ENCODE results near the gene EXOC6B. TPM values are rescaled to one million over a fixed set of nuclear protein-coding genes. Genes with fewer than 3 reads are reported as not detected.

Gene EXOC6B
- total RNA-seq, 1 donor = 24.6 TPM

DNA sequence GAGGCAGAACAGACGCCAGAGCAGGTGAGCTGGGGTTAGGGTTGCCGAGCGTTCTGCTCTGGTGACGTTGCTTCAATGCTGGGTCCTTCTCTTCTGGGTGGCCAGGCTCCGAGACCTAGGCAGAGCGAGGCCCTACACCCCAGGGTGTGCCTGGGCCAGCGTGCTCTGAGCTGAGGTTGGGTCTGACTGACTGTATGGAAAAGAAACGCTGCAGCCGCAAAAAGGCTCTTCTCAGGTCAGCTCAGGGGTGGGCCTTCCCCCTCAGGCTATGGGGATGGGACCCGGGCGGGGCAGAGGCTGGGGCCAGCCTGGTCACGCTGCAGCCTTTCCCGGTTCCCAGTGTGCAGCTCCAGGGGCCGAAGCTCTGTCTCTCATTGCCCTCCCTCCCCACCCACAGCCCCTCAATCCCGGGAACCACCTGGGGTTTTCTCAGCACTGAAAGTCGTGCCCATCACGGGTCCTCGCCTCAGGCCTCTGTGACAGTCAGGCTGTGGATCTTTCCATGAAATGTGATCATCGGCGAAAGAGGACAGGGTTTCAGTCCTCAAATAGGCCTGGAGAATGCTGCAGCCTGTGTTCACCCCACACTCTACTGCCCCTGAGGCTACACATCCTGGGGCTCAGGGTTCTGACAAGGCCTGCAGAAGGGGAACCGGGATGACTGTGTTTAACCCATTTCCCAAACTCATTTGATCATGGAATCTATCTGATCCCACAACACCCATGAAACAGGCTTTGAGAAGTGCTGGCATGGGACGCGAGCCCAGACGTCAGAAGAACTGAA lies 697.6 kb downstream of the EXOC6B start:
- H4K20me1 ChIP-seq (ENCODE audit: insufficient read depth, low read length) = no peaks in the 10 kb centered on the region
- H3K27me3 ChIP-seq (ENCODE audit: insufficient read depth, low read length) = peaks cover 38% of the 10 kb centered on the region

DNA sequence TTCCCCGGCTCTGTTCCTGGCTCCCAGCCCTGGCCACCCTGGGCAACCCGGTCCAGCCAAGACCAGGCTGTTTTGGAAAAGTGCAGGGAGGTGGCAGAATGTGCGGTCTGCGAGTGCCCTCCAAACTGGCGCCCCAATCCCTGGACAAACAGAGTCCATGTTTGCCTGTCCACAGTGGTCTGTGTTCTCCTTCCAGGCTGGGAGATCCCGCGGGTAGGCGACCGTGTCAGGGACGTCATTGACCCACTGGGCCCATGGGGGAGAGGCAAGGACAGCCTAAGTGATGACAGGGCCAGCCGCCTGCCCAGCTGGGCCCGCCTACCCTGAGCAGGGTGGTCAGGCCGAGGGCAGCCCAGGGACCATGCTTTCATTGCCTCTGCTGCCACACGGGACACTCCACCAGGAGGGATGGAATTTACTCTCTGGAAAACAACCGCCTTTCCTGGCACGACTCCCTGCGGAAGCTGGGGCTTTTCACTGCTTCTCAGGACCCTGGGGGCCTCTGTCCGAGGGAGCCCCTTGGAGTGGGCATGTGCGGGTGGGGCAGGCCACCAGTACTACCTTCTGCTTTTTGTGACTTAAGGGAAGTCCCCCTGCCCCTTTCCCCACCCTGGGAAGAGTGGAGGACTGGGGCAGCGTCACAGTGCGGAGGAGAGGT lies 698.3 kb downstream of the EXOC6B start:
- Histone ChIP-seq H3K27me3 (ENCODE audit: insufficient read depth, low read length) (peaks cover 45% of the 10 kb centered on the region), H3K4me1 (ENCODE audit: insufficient read depth, low read length) (no peaks in the 10 kb centered on the region), H3K36me3 (ENCODE audit: insufficient read depth, low read length) (no peaks in the 10 kb centered on the region), H3K79me2 (ENCODE audit: insufficient read depth, low read length) (no peaks in the 10 kb centered on the region), H3K9me3 (ENCODE audit: low read depth, low read length) (no peaks in the 10 kb centered on the region), H3K27ac (ENCODE audit: low read depth, low read length) (no peak overlapping the region), H3K4me2 (ENCODE audit: insufficient read depth, low read length) (no peak overlapping the region), H4K20me1 (ENCODE audit: insufficient read depth, low read length) (no peaks in the 10 kb centered on the region), H2AFZ (ENCODE audit: low read length) (no peak overlapping the region), H3K4me3 (ENCODE audit: insufficient read depth, low read length) (no peak overlapping the region)
- TF ChIP-seq, protein P1, sequence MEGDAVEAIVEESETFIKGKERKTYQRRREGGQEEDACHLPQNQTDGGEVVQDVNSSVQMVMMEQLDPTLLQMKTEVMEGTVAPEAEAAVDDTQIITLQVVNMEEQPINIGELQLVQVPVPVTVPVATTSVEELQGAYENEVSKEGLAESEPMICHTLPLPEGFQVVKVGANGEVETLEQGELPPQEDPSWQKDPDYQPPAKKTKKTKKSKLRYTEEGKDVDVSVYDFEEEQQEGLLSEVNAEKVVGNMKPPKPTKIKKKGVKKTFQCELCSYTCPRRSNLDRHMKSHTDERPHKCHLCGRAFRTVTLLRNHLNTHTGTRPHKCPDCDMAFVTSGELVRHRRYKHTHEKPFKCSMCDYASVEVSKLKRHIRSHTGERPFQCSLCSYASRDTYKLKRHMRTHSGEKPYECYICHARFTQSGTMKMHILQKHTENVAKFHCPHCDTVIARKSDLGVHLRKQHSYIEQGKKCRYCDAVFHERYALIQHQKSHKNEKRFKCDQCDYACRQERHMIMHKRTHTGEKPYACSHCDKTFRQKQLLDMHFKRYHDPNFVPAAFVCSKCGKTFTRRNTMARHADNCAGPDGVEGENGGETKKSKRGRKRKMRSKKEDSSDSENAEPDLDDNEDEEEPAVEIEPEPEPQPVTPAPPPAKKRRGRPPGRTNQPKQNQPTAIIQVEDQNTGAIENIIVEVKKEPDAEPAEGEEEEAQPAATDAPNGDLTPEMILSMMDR (IDR thresholded peaks at IDR 0.05; ENCODE audit: extremely low read depth, low read depth, low read length) = no peak
- peak; percentile 74 for DNase-seq (ENCODE audit: insufficient read length, low spot score, missing footprints)

More for the DNA sequence above, 697.6 kb downstream of the EXOC6B start:
- H3K79me2 ChIP-seq (ENCODE audit: insufficient read depth, low read length) = no peaks in the 10 kb centered on the region
- no peaks in the 10 kb centered on the region for H3K36me3 ChIP-seq (ENCODE audit: insufficient read depth, low read length)
- H3K4me3 ChIP-seq (ENCODE audit: insufficient read depth, low read length) = no peak overlapping the region
- no peaks in the 10 kb centered on the region for H3K9me3 ChIP-seq (ENCODE audit: low read depth, low read length)
- DNase-seq (ENCODE audit: insufficient read length, low spot score, missing footprints) = peak; percentile 66
- no peak overlapping the region for H3K27ac ChIP-seq (ENCODE audit: low read depth, low read length)
- no peak overlapping the region for H3K4me2 ChIP-seq (ENCODE audit: insufficient read depth, low read length)
- H2AFZ ChIP-seq (ENCODE audit: low read length) = no peak overlapping the region
- H3K4me1 ChIP-seq (ENCODE audit: insufficient read depth, low read length) = no peaks in the 10 kb centered on the region
- TF ChIP-seq, protein P1 (IDR thresholded peaks at IDR 0.05; ENCODE audit: extremely low read depth, low read depth, low read length) = no peak

- Histone ChIP-seq H3K36me3 (ENCODE audit: insufficient read depth, low read length) (no peaks in the 10 kb centered on the region), H4K20me1 (ENCODE audit: insufficient read depth, low read length) (no peaks in the 10 kb centered on the region), H2AFZ (ENCODE audit: low read length) (no peak overlapping the region), H3K9me3 (ENCODE audit: low read depth, low read length) (no peaks in the 10 kb centered on the region), H3K27ac (ENCODE audit: low read depth, low read length) (no peak overlapping the region), H3K79me2 (ENCODE audit: insufficient read depth, low read length) (no peaks in the 10 kb centered on the region), H3K27me3 (ENCODE audit: insufficient read depth, low read length) (peaks cover 54% of the 10 kb centered on the region), H3K4me2 (ENCODE audit: insufficient read depth, low read length) (no peak overlapping the region), H3K4me3 (ENCODE audit: insufficient read depth, low read length) (no peak overlapping the region), H3K4me1 (ENCODE audit: insufficient read depth, low read length) (no peaks in the 10 kb centered on the region)
- TF ChIP-seq, protein P1 (IDR thresholded peaks at IDR 0.05; ENCODE audit: extremely low read depth, low read depth, low read length) = no peak
- DNase-seq (ENCODE audit: insufficient read length, low spot score, missing footprints) = peak; percentile 57
Measured at GRCh38 chr2:72126186-72127100, 699.4 kb downstream of the EXOC6B start.

Small RNAs within 50 kb of the gene (small RNA-seq; reads per million reads assigned to genes)
- gene RF00592 = 0.22 reads per million
- 0.67 reads per million for gene RNU2-39P

Other genes starting within 250 kb of the EXOC6B start
- gene SPR, start 61.4 kb upstream of the EXOC6B start, total RNA-seq = 17.0 and 19.2 TPM in 2 replicates
- not detected in 2 replicates for gene EMX1, start 91.5 kb upstream of the EXOC6B start, total RNA-seq
- 13.8 and 17.0 TPM in 2 replicates for gene SFXN5, start 245.7 kb upstream of the EXOC6B start, total RNA-seq

Measured in osteoblast (primary cell).